GM18858 (cell line): ENCODE results near the gene MRPL51.

Source experiments
- ATAC-seq: cut with Tn5 transposase; IDR thresholded peaks from one replicate; pipeline ENCODE4 v1.9.1; 2021; ENCODE audit not compliant: unreplicated experiment

Gene MRPL51

DNA sequence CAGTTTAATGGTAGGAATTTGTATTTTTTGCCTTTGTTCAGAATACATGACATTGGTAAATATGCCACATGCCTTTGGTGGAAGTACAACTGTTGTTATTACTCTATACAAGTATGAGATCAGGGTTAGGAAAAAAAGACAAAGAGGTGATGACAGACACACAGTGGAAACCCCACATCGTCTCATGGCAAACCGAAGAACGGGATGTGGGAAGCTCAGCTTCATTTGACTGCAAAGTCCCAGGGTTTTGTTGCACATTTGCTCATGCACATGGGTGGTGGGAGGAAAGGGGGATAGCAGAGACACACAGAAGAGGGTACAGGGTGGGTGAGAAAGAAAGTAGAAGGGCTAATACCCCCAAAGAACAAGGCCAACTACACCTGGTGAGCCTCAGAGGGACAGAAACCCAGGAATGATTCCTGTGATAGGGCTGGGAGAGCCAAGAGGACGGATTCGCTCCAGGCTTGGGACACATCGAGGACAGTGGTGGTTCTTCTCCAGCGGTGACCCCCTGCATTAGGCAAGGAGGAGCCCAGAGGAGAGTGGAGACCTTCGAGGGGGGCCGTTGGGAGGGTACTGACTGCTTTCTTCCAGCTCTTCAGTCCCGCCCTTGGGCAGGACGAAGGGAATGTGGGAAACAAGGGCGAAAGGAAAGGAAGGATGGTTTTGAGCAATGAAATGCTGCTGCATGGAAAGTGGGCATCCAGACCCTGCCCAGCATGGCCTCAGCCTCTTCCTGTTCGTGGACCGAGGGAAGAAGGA is 30.6 kb downstream of the MRPL51 start:
- ATAC-seq, result no peak

DNA sequence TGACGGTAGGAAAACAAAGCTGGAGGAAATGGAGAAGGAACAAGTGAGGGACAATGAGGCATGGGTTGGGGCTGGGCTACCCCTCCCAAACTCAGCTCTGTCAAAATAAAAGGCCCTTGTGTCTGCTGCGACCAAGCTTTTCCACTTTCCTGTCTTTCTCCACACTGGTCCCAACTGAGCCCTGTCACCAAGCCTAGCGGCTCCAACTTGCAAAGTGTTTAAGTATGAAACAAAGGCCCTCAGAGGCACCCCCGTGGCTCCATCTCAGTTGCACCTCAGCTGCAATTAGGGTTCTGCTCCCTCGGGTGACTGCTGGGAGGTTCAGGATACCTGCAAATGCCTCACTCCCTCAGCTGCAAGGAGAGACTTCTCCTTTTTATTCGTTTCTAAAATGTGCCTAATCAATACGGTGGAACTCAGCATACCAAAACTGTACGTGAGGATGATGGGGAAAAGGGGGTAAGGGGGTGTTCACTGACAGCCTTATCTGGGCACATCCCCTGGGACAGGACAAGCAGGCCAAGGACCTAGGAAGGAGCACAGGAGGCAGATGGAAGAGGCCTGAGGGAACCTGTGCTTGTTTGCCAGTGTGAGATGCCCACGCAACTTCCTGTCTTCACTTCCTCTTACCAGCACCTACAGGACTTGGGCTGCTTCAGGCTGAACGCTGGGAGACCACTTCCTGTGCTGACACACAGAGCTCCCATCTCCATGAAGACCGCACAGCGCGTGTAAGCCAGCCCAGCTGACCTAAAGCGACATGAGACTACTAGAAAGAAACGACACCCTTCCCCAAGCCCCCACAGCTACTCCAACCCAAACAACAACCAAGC is 31.4 kb downstream of the MRPL51 start:
- no peak for ATAC-seq

DNA sequence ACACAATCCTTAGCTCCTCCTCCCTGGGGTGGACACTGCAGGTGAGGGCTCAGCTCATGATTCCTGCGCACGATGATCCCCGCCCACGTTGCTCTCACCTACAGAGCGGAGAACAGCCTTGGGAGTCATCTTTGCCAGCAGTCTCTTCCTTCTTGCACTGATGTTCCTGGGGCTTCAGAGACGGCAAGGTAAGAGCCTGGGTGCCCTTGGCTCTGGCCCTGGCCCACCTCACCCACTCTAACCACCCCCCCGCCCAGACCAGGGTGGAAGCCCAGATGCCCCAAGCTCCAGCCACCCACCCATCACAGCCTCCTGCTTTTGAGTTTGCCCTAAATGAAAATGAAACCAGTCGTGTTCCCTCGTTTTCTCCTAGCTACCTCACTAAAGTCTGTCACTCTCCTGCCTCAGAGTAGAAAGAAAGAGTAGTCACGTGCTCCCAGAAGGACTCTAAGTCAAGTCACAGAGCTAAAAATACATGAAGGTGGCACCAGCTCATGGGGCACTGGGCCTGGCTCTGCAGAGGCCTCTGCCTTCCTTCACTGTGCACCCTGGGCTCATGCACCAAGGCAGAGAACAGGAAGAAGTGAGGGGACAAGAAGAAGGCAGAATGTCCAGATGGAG is 32.2 kb downstream of the MRPL51 start:
- ATAC-seq, result no peak

DNA sequence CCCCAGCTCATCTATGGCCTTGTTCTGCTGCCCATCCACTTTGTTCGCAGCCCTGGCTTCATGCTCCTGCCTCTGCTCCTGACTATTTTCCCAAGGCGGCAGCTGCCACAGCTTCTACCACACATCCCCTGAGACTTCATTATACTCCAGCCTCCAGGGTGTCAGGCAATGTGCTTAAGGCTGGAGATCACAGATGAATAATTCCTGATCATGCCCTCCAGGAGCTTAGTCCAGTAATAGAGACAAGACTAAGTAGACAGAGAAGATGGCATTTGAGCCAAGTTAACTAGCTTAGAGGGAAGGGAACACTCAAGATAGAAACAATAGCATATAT is 34.1 kb downstream of the MRPL51 start:
- no peak for ATAC-seq

DNA sequence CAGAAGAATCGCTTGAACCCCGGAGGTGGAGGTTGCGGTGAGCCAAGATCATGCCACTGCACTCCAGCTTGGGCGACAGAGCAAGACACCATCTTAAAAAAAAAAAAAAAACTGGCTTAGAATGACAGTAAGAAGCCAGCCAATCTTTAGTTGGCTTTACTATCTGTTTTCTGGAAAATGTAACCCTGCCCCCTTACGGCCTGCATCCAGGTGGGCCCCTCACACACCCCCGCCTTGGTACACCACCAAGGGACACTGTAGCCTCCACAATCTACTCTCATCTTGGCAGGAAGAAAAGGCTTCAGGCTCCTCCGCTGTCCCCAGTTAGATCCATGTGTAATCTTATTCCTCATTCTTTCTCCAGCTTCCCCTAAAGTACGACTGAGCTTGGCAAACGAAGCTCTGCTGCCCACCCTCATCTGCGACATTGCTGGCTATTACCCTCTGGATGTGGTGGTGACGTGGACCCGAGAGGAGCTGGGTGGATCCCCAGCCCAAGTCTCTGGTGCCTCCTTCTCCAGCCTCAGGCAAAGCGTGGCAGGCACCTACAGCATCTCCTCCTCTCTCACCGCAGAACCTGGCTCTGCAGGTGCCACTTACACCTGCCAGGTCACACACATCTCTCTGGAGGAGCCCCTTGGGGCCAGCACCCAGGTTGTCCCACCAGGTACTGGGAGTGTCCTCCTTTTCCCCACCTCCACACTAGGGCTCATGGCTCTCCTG is 34.6 kb downstream of the MRPL51 start:
- no peak for ATAC-seq

DNA sequence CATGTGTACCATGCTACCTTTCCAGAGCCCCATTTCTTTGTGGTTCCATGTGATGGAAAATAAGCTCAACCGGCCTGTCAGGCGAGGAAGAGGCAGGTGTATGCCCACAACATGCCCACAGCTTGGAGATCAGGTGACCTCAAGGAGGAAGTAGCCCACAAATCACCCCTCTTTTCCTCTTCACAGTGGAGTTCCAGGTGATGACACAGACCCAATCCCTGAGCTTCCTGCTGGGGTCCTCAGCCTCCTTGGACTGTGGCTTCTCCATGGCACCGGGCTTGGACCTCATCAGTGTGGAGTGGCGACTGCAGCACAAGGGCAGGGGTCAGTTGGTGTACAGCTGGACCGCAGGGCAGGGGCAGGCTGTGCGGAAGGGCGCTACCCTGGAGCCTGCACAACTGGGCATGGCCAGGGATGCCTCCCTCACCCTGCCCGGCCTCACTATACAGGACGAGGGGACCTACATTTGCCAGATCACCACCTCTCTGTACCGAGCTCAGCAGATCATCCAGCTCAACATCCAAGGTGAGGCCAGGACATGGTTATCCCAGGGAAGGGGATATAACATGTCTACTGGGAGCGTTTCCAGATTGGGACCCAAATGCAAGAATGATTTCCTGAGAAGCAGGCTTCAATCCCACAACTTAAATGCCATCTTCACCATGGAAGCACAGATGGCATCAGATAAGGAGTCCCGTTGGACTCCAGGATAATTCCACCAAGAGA is 35.7 kb downstream of the MRPL51 start:
- no peak for ATAC-seq

DNA sequence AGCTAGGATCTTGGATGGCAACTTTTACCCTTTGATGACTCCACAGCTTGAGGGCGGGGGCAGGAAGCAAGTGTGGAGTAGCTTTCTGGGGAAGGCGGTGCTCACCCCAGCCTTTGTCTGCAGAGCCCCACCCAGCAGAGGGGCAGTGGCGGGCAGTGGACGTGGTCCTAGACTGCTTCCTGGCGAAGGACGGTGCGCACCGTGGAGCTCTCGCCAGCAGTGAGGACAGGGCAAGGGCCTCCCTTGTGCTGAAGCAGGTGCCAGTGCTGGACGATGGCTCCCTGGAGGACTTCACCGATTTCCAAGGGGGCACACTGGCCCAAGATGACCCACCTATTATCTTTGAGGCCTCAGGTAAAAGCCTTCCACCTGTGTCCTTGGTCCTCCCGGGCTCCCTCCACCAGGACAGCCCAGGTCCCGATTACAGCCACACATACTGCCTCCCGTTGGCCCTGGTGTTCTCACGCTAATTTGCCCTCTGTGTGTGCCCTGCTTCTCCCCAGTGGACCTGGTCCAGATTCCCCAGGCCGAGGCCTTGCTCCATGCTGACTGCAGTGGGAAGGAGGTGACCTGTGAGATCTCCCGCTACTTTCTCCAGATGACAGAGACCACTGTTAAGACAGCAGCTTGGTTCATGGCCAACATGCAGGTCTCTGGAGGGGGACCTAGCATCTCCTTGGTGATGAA is 40.0 kb downstream of the MRPL51 start:
- no peak for ATAC-seq

DNA sequence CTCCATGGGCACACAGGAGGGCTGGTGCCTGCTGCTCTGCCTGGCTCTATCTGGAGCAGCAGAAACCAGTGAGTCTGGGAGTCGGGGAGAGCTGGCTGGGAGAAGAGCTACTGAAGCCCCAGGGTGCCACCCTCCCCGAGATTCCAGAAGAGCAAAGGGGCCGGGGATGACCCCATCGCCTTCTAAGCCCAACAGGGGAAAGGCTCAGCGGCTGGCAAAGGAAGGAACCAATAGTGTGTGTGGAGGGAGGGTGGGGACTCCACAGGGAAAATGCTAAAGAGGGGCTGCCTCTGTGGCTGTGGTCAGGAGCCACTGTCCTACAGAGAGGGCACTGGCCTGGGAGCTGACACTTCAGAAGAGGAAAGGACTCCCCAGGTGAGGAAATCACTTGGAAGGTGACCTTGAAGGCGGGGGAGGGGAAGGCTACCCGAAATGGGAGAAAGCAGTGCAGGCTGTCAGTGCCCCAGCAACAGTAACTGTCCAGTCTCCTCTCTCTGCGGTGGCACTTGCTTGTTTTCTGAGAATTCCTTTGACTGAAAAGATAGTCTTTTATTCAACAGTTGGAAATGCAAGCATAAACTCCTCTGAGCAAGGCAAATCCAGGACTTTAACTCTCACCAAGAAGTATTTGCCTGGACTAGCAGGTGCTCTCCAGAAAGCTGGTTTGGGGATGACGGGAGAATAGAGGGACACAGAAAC is 40.7 kb downstream of the MRPL51 start:
- ATAC-seq, result no peak

DNA sequence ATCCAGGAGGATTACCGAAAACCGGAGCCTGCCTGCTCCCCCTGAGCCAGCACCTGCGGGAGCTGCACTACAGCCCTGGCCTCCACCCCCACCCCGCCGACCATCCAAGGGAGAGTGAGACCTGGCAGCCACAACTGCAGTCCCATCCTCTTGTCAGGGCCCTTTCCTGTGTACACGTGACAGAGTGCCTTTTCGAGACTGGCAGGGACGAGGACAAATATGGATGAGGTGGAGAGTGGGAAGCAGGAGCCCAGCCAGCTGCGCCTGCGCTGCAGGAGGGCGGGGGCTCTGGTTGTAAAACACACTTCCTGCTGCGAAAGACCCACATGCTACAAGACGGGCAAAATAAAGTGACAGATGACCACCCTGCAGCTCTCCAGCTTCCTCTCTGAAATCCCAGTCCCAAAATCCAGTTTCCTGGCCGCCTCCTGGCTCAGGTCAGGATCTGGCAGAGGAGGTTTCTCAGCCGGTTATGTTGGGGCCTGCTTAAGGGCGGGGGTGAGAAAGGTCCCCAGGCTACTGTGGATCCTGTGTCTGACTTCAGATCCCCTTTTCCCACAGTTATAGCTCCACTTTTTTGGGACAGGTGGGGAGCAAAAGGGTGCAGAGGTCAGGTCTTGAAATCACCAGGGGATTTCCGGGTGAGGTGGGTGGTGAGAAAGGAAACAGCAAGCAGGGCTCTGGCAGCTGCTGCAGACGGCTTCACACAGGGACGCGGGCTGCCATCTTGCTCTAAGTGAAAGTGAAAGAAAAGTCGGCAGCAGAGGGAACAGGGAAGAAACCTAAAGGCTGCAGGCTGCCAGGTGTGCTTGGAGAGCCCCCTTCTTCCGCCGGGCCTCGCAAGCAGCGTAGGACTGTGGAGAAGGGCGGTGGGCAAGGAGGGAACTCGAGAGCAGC is 41.5 kb downstream of the MRPL51 start, which contains the start of gene TAPBPL:
TSS of gene TAPBPL (plus strand) at position 695 of the 897 bp plus-strand sequence. CDS start 207 bp downstream, outside the sequence.
- ATAC-seq, result peak; percentile 57

DNA sequence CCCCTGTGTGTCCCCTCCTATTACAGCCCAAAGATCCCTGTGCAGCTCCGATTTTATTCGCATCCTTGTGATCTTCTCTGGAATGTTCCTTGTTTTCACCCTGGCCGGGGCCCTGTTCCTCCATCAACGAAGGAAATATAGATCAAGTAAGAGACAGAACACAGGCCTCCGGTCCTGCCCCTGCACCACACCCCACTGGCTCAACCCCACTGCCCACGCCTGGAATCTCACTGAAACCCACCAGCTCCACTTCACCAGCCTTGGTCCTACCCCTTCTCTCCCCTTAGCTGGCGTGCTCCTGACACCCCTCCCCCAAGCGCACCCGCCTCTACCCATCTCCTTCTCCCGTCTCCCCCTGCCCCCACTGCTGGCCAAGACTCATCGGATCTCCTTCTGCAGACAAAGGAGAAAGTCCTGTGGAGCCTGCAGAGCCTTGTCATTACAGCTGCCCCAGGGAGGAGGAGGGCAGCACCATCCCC is 42.2 kb downstream of the MRPL51 start:
- no peak for ATAC-seq

DNA sequence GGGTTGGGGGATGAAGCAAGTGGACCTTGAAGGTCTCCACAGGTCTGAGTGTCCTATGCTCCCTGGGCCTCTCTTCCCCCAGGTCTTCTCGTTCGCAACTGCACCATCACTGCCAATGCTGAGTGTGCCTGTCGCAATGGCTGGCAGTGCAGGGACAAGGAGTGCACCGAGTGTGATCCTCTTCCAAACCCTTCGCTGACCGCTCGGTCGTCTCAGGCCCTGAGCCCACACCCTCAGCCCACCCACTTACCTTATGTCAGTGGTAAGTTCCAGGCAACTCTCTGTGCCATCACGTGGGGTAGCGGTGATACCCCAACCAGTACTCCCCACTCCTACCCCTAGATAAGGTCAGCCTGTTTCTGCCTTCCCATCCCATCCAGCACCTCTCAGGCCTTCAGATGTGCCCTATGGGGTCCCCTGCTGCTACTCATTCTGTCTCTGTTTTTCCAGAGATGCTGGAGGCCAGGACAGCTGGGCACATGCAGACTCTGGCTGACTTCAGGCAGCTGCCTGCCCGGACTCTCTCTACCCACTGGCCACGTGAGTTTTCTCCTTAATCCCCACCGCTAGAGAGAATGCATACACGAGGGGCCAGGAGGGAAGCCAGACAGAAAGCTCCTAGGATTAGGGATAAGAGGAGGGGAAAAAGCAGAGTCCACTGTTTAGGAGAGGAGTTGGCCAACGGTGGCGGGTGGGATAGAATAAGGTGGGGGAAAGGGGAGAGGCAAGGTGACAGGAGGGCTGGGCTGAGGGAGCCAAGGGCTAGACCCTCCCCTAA is 42.8 kb downstream of the MRPL51 start:
- ATAC-seq, result no peak

DNA sequence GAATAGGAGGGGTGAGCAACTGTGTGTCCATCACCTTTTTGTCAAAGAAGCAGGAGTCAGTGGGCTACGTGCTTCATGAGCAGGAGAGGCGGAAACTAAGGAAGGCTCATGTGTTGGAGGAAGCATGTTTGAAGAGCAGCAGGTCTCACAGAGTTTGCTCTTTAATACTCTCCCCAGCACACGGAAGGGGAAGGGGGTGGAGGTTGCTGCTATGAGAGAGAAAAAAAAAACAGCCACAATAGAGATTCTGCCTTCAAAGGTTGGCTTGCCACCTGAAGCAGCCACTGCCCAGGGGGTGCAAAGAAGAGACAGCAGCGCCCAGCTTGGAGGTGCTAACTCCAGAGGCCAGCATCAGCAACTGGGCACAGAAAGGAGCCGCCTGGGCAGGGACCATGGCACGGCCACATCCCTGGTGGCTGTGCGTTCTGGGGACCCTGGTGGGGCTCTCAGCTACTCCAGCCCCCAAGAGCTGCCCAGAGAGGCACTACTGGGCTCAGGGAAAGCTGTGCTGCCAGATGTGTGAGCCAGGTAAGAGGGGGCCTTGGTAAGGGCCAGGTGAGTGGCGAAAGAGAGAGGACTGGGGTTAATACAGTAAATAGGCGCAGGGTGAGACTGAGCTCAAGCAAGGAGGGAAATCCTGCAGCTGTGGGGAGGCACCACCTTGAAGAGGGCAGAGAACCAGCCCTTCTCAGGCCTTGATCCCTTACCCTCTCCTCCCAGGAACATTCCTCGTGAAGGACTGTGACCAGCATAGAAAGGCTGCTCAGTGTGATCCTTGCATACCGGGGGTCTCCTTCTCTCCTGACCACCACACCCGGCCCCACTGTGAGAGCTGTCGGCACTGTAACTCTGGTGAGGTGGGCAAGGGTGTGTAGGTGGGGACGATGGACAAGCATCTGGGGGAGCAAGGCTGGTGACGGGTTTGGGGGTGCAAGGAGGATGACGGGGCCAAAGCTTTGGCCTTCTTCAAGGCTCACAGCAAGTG is 48.1 kb downstream of the MRPL51 start, which contains the start of gene CD27:
TSS of gene CD27 (plus strand) at position 252 of the 985 bp plus-strand sequence. CDS start at position 393, 141 bp downstream.
- no peak for ATAC-seq

DNA sequence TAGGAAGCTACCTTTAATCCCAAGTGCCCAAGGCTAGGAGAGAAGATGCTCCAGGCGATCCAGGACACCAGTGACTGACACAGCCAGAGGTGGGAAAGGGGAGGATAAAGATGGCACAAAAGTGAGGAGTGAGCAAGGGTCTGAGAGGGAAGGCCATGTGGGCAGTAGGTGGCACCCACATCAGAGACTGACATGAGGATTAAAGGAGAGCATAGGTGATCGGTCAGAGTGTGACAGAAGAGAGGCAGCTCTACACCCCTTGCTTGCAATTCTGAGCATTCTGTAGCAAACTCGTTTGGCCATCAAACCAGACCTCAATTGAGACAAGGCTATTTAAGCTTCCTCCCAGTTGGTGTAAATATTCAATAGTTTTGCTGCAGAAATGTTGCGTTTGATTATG is 49.0 kb downstream of the MRPL51 start:
- no peak for ATAC-seq

DNA sequence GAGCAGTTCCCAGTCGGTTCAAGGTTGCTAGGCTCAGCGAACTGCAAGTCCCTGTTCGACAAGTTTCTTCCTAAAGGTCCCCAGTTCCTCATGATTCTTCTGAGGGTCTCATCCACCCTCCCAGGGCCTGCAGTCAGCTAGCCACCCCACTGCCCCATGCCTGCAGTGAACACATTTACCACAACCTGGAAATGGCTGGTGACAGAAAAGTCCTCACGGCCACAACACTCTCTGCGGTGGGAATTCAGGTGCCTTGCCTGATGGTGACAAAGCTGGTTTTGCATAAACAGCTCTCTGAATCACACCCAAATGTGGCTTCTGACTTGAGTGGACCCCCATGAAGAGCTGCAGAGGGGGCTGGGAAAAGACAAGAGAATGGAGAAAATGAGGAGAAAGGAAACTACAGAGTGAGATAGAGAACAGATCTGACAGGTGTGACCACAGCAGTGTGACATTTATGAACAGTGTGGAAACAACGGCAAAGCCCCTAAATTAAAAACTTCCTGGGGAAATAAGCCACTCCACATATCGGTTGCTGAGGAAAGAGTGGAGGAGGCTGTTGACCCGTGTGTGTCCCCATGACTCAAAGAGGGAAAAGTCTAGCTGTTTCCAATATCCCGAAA is 49.6 kb downstream of the MRPL51 start:
- ATAC-seq, result no peak

DNA sequence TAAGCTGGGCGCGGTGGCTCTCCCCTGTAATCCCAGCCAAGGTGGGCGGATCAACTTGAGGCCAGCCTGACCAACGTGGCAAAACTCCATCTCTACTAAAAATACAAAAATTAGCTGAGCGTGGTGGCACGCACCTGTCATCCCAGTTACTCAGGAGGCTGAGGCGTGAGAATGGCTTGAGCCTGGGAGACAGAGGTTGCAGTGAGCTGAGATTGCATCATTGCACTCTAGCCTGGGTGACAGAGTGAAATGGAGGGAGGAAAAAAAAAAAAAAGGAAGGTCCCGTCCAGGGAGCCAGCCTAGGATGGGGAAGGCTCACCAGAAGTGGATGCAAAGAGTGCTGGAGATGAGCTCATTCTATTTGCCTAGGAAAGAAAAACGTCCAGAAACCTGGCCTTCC is 50.2 kb downstream of the MRPL51 start:
- no peak for ATAC-seq
